ENCODE results near the gene TMEM245. TPM values are rescaled to one million over a fixed set of nuclear protein-coding genes. Genes with fewer than 3 reads are reported as not detected.

Gene TMEM245
- total RNA-seq, 2 experiments from 2014 or later, result 22.6 to 24.4 TPM

GRCh38 chr9:109159583-109159982 is 39.8 kb upstream of the TMEM245 start:
- Histone ChIP-seq H3K9me3 (ENCODE audit: control insufficient read depth in 1 of 2, insufficient read depth in 1 of 2, low read length in 2 of 2) (no peaks in the 10 kb centered on the region), H3K27me3 (ENCODE audit: control insufficient read depth in 1 of 2, insufficient read depth in 2 of 2, low read length in 2 of 2) (peaks cover 5% of the 10 kb centered on the region in 2 experiments), H3K4me1 (ENCODE audit: insufficient read depth, low read length) (no peaks in the 10 kb centered on the region), H3K4me3 (ENCODE audit: low read length) (no peak overlapping the region), H3K36me3 (ENCODE audit: insufficient read depth, low read length) (no peaks in the 10 kb centered on the region), H3K27ac (ENCODE audit: low read depth in 1 of 2, low read length in 2 of 2) (no peak overlapping the region)
- Mint-ChIP-seq H3K4me3 (no peak overlapping the region), H3K9me3 (peaks cover 4% of the 10 kb centered on the region), H3K27ac (no peak overlapping the region), H3K4me1 (ENCODE audit: low read depth) (no peaks in the 10 kb centered on the region), H3K27me3 (peaks cover 25% of the 10 kb centered on the region), H3K36me3 (ENCODE audit: low read depth) (no peaks in the 10 kb centered on the region)
- ATAC-seq (ENCODE audit: poor library complexity), result no peak
- TF ChIP-seq CTCF (IDR thresholded peaks at IDR 0.05), result no peak
- ChIA-PET POLR2A (no interaction called here), CTCF (no interaction called here)
- intact Hi-C loops (cut with DNase I, micrococcal nuclease), result no loop called here
- no peak for DNase-seq

DNA sequence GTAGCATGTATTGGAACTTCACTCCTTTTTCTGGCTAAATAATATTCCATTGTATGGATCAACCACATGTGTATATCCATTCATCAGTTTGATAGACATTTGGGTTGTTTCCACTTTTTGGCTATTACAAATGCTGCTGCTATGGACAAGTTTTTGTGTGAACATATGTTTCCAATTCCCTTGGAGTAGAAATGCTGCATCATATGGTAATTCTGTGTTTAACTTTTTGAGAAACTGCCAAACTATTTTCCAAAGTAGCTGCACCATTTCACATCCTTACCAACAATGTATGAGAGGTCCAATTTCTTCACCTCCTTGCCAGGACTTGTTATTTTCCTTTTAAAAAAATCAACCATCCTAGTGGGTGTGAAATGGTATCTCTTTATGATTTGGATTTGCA is 38.9 kb upstream of the TMEM245 start:
- Histone ChIP-seq H3K36me3 (ENCODE audit: insufficient read depth, low read length) (no peaks in the 10 kb centered on the region), H3K27me3 (ENCODE audit: control insufficient read depth in 1 of 2, insufficient read depth in 2 of 2, low read length in 2 of 2) (peaks cover 0 to under 1% of the 10 kb centered on the region in 2 experiments), H3K4me3 (ENCODE audit: low read length) (no peak overlapping the region), H3K4me1 (ENCODE audit: insufficient read depth, low read length) (no peaks in the 10 kb centered on the region), H3K9me3 (ENCODE audit: control insufficient read depth in 1 of 2, insufficient read depth in 1 of 2, low read length in 2 of 2) (peaks cover 4 to 6% of the 10 kb centered on the region in 2 experiments), H3K27ac (ENCODE audit: low read depth in 1 of 2, low read length in 2 of 2) (no peak overlapping the region)
- ChIA-PET CTCF (no interaction called here), POLR2A (interaction anchor here (0.9 kb wide), 1 partner anchor 62 kb away, joined by 3 read pairs; no protein-coding TSS in a partner anchor)
- Mint-ChIP-seq H3K36me3 (ENCODE audit: low read depth) (no peaks in the 10 kb centered on the region), H3K27me3 (peaks cover 18% of the 10 kb centered on the region), H3K4me3 (no peak overlapping the region), H3K4me1 (ENCODE audit: low read depth) (no peaks in the 10 kb centered on the region), H3K9me3 (peaks cover 4% of the 10 kb centered on the region), H3K27ac (no peak overlapping the region)
- TF ChIP-seq CTCF (IDR thresholded peaks at IDR 0.05), result no peak
- DNase-seq (no peak), ATAC-seq (ENCODE audit: poor library complexity) (no peak)
- intact Hi-C loops (cut with DNase I, micrococcal nuclease), result no loop called here

DNA sequence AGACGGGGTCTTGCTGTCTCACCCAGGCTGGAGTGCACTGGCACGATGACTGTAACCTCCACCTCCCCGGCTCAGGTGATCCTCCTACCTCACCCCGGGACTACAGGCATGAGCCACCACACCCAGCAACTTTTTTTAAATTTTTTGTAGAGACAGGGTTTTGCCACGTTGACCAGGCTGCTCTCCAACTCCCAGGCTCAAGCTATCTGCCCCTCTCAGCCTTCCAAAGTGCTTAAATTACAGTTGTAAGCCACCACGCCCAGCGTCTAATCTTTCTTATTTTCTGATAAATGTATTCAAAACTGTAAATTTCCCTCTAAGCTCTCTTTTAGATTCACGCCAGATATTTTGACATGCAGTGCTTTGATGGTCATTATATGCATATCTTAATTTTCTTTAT is 37.0 kb upstream of the TMEM245 start:
- no peak overlapping the region for H3K27ac Mint-ChIP-seq

More for the DNA sequence above, 37.0 kb upstream of the TMEM245 start:
- DNase-seq (no peak), ATAC-seq (ENCODE audit: poor library complexity) (no peak)
- peaks cover 10% of the 10 kb centered on the region for H3K9me3 Mint-ChIP-seq
- Histone ChIP-seq H3K36me3 (ENCODE audit: insufficient read depth, low read length) (no peaks in the 10 kb centered on the region), H3K9me3 (ENCODE audit: control insufficient read depth in 1 of 2, insufficient read depth in 1 of 2, low read length in 2 of 2) (peaks cover 4 to 14% of the 10 kb centered on the region in 2 experiments), H3K4me1 (ENCODE audit: insufficient read depth, low read length) (no peaks in the 10 kb centered on the region), H3K4me3 (ENCODE audit: low read length) (no peak overlapping the region), H3K27ac (ENCODE audit: low read depth in 1 of 2, low read length in 2 of 2) (no peak overlapping the region), H3K27me3 (ENCODE audit: control insufficient read depth in 1 of 2, insufficient read depth in 2 of 2, low read length in 2 of 2) (no peaks in the 10 kb centered on the region)
- H3K36me3 Mint-ChIP-seq (ENCODE audit: low read depth), result no peaks in the 10 kb centered on the region
- peaks cover 6% of the 10 kb centered on the region for H3K27me3 Mint-ChIP-seq
- no peaks in the 10 kb centered on the region for H3K4me1 Mint-ChIP-seq (ENCODE audit: low read depth)
- no peak for TF ChIP-seq CTCF (IDR thresholded peaks at IDR 0.05)
- H3K4me3 Mint-ChIP-seq, result no peak overlapping the region
- CTCF ChIA-PET, result no interaction called here
- POLR2A ChIA-PET, result no interaction called here
- intact Hi-C loops (cut with DNase I, micrococcal nuclease), result no loop called here
